Epidermal melanocyte (primary cell): ENCODE results near the gene SP5.
"Not testable (repeated sequence)": the region's sequence is repeated elsewhere in the genome, so short reads cannot be mapped to it uniquely, and the experiment has no call there.

Experiments used
- DNase-seq: peaks from one replicate; pipeline ENCODE4 v3.0.0; 2011; ENCODE audit warnings: low spot score; ENCODE audit not compliant: insufficient read length

SP5 gene

GRCh38 chr2:170715062-170715931, at the start of gene SP5:
TSS of gene SP5 (plus strand) at chr2:170715337. CDS start at chr2:170715513, 176 bp downstream.
- DNase-seq: peak; percentile 60

DNA sequence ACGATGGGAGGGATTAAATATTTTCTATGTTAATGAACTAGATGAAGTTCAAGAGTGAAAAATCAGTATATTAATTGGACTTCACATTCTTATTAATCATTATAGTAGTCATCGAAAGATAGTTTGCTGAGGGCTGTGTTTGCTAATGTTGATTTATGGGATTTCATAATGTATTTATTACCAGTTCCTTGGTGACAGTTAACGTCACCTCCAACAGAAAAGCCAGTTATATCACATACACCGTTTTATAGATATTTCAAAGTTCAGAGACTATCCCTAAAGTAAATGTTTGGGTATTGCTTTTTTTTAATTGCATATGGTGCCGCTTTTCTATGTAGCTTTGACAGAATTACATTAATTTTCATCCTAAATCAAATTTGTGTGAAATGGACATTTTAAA, 49.4 kb upstream of the SP5 start:
- DNase-seq: no peak

GRCh38 chr2:170669909-170670308, 45.2 kb upstream of the SP5 start:
- no peak for DNase-seq

- no peak for DNase-seq
Measured at GRCh38 chr2:170670651-170671050, 44.5 kb upstream of the SP5 start.

DNA sequence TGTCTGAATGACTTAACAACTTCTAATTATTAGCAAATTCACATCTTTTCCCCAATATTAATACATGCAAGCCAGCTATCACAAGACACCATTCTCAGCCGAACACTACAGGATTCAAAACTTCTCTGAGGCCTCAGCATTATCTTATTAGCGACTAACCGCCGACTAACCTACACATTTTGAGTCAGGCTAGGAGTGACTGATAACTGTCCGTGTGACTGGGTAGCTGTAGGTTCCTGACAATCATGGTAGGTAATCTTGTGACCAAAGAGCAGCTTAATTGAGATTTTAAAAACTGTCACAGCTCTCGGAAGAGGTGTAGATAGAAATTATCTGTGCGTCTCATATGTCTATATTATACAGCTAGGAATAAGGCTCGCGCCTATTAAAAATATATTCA, 44.1 kb upstream of the SP5 start:
- DNase-seq: no peak

DNA sequence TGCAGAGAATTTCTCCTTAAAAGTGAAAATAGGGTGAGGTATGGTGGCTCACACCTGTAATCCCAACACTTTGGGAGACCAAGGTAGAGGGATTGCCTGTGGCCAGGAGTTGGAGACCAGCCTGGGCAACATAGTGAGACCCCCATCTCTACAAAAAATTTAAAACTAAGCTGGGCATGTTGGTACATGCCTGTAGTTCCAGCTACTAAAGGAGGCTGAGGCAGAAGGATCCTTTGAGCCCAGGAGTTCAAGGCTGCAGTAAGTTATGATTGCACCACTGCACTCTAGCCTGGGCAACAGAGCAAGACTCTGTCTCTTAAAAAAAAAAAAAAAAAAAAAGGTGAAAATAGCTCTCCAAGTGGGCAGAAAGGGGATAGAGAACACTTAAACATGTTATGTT, 40.9 kb upstream of the SP5 start:
- not testable (repeated sequence) for DNase-seq

- DNase-seq: no peak
Measured at GRCh38 chr2:170675701-170676100, 39.4 kb upstream of the SP5 start.

DNA sequence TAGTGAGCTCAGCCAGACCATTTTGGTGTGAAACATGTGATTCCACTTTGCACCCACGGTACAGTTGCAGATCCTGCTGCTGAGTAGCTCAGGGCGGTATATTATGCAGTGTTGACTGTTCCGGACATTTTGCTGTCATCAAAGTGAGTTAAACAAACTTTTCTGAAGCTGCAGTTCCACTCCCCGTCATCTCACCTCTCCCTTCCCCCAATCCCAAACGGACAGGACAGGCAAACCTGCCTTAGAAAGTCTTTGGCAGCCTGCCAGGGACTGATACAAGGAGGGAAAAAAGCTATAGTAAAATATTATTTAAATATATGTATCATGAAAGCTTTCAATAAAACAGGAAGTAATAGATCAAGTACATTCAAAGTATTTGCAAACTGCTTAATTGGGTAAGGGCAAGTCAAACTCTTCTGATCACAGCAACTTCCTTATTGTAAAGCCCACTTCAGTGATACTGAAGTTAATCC, 35.5 kb upstream of the SP5 start:
- no peak for DNase-seq

GRCh38 chr2:170680172-170680941, 34.8 kb upstream of the SP5 start:
- DNase-seq: no peak

GRCh38 chr2:170681311-170681710, 33.8 kb upstream of the SP5 start:
- no peak for DNase-seq

DNA sequence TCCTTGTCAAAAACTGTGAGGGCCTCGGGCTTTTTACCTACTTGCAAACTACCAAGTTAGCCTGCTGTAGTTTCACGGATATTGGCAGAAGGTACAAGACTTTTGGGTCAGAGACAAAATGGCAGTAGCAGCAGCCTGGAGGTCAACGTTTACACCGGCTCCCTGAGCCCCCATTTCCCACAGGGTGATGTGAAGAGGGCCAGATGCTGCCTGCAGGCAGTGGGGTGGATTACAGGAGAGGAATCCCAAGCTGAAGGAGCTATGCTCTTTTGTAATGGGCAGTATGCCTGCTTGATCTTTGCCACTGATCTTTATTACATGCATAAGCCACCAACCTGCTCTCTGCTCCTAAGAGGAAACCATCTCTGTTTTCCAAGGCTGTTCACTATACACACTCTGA, 29.5 kb upstream of the SP5 start:
- no peak for DNase-seq

- DNase-seq: no peak
Measured at GRCh38 chr2:170689481-170689880, 25.7 kb upstream of the SP5 start.

DNA sequence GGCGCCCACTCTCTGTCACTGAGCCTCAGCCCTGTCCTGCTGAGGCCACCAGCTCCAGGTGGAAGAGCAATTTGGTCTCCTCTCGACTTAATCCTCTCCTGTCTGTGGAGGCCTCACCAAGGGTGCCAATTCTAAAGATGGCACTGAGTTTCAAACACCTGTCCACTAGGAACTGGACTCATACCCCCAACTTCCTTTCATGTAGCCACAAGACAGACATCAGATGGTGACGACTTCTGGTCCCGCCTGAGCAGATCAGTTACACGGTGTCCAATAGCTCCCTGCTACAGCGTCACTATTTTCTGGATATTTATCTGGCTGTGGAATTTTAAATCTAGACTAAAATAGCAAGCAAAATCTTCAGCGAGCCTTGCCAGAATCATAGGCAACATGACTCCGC, 24.5 kb upstream of the SP5 start:
- DNase-seq: no peak

DNA sequence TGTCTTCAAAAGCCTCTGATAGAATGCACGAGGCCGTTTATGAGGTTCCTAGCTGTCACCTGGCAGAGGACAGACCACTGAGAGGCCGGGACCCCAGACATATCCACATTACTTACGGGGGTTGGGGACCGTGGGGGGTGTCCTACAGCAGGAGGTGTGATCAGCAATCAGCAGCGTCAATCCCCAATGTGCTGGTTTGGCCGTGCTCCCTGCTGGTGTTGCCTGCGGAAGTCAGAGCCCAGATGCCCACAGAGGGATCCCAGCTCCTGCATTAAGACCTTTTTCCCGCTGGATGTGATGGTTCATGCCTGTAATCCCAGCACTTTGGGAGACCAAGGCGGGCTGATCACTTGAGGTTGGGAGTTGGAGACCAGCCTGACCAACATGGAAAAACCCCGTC, 20.8 kb upstream of the SP5 start:
- DNase-seq: no peak

DNA sequence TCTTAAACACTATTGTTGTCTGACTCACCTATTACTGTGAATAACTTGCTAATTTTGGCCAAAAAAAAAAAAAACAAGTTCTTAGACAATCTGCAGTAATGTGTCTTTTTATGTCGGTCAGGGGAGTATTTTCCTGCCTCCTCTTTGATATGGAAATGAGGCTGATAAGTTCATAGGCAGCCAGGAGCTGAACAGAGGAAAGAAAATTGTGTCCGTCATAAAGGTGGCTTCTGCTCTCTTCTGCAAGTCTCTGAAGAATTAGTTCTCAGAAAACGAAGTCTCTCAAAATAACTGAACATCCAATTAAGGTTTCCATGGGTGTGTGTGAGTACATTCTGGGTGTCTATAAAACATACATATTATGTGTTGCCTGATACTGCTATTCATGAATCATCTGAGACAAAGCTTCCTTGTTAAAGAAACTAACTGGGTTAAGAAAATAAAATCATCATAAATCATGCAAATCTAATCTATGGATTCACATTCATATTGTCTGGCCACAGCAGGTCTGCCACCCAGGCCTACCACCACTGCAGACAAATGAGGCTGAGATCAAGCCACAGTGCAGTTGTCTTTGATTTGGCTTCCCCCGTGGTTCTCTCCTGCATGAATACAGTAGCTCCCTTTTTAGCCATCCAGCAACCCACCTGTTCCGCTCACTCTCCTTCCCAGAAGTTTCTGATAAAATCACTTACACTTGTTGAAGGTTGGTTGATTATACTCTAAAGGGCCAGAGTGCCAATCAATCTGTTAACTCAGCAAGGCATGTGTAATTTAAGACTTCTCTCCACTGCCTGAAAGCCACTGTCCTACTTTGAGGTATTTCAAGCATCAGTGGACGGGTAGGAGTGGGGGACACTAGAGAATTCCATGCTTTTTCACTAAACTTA, 19.4 kb upstream of the SP5 start:
- no peak for DNase-seq

GRCh38 chr2:170696948-170697347, 18.2 kb upstream of the SP5 start:
- no peak for DNase-seq

DNA sequence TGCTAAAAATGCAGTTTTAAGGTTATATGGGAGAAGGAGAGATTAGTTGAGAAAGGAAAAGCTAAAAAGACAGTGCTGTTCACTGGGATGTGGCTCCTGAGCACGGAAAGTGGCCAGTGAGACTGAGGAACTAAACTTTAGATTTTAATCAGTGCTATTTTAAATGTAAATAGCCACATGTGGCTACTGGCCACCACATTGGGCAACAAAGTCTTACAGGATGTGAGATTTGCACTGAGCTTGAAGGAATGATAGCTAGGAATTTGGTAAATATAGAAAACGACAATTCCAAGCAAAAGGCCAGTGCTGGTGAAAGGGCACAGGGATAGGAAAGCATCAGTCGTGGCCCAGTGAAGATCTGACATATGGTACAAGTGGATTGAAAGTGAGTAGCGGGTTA, 14.1 kb upstream of the SP5 start:
- DNase-seq: no peak

- no peak for DNase-seq
Measured at GRCh38 chr2:170703776-170704476, 11.2 kb upstream of the SP5 start.

GRCh38 chr2:170707821-170708795, 7.0 kb upstream of the SP5 start:
- DNase-seq: no peak

- no peak for DNase-seq
Measured at GRCh38 chr2:170710609-170710979, 4.5 kb upstream of the SP5 start.
